ENCODE data around the gene GDI1.

Gene GDI1

GRCh38 chrX:154409222-154409871, 27.6 kb upstream of the GDI1 start, which contains the start of gene DNASE1L1:
DNASE1L1 (minus strand) TSS chrX:154409254; CDS start chrX:154405568, 3,686 bp downstream.
- DNase-seq, result peak; percentile 63 to 69

- peak in 1 of 2 experiments; percentile 18 for DNase-seq
Observed at GRCh38 chrX:154411981-154412340, 25.0 kb upstream of the GDI1 start.

GRCh38 chrX:154412468-154412867, 24.5 kb upstream of the GDI1 start:
- DNase-seq, result peak; percentile 55 to 60

- no peak for DNase-seq
Observed at GRCh38 chrX:154413142-154413541, 23.8 kb upstream of the GDI1 start.

GRCh38 chrX:154417157-154417556, 19.8 kb upstream of the GDI1 start:
- DNase-seq, result no peak

GRCh38 chrX:154419189-154419588, 17.8 kb upstream of the GDI1 start:
- no peak for DNase-seq

GRCh38 chrX:154419688-154420401, 17.1 kb upstream of the GDI1 start:
- DNase-seq, result no peak

- DNase-seq, result no peak
Observed at GRCh38 chrX:154420402-154420756, 16.6 kb upstream of the GDI1 start.

GRCh38 chrX:154426916-154427770, 9.8 kb upstream of the GDI1 start:
- no peak for DNase-seq

GRCh38 chrX:154428176-154429171, 8.5 kb upstream of the GDI1 start, which contains the start of gene ATP6AP1:
ATP6AP1 (plus strand) TSS chrX:154428677; CDS start chrX:154428693, 16 bp downstream.
- DNase-seq, result peak; percentile 74 to 76

GRCh38 chrX:154429711-154430110, 7.2 kb upstream of the GDI1 start:
- DNase-seq, result no peak

GRCh38 chrX:154430479-154430878, 6.5 kb upstream of the GDI1 start:
- DNase-seq, result no peak

- peak; percentile 44 to 47 for DNase-seq
Observed at GRCh38 chrX:154430916-154431315, 6.0 kb upstream of the GDI1 start.

- DNase-seq, result no peak
Observed at GRCh38 chrX:154431341-154431740, 5.6 kb upstream of the GDI1 start.

- no peak for DNase-seq
Observed at GRCh38 chrX:154432210-154432609, 4.7 kb upstream of the GDI1 start.

- no peak for DNase-seq
Observed at GRCh38 chrX:154433605-154434004, 3.3 kb upstream of the GDI1 start.

GRCh38 chrX:154434394-154435168, 2.4 kb upstream of the GDI1 start:
- DNase-seq, result no peak

- no peak for DNase-seq
Observed at GRCh38 chrX:154435171-154435733, 1.7 kb upstream of the GDI1 start.

GRCh38 chrX:154436374-154436982, 476 bp upstream of the GDI1 start:
- no peak for DNase-seq
